Liver (tissue), 3 donors: ENCODE results near the gene KRTAP3-2.
"Not testable (repeated sequence)": the region's sequence is repeated elsewhere in the genome, so short reads cannot be mapped to it uniquely, and the experiment has no call there.

Source experiments
- EGR1 ChIP-seq, 2 donors: IDR thresholded peaks; 2 replicates each; pipeline ENCODE4 v1.6.1; 2016 to 2018; ENCODE audit warnings: antibody characterized with exemption in 2 of 2, low read depth in 2 of 2
- FOXA1 ChIP-seq: IDR thresholded peaks from 2 replicates; pipeline ENCODE4 v1.6.1; 2016; ENCODE audit warnings: antibody characterized with exemption
- JUND ChIP-seq, 2 donors: IDR thresholded peaks; 2 replicates each; pipeline ENCODE4 v1.6.1; 2016; ENCODE audit warnings: antibody characterized with exemption in 2 of 2
- NR2F2 ChIP-seq: IDR thresholded peaks from 2 replicates; pipeline ENCODE4 v1.6.1; 2016; ENCODE audit warnings: antibody characterized with exemption
- TF ChIP-seq, protein P1 (sequence below): fragments of 150-350 bp; IDR thresholded peaks from 2 replicates; pipeline ENCODE4 v1.5.1; 2017; ENCODE audit warnings: improper control_type of control experiment, low read depth, low read length; ENCODE audit not compliant: missing input control
- TF ChIP-seq, protein P2 (sequence below): IDR thresholded peaks from 2 replicates; pipeline ENCODE4 v1.6.1; 2016; ENCODE audit warnings: antibody characterized with exemption
- TF ChIP-seq, protein P3 (sequence below): IDR thresholded peaks from 2 replicates; pipeline ENCODE4 v1.6.1; 2016; ENCODE audit warnings: antibody characterized with exemption
- TF ChIP-seq, protein P4 (sequence below): IDR thresholded peaks from 2 replicates; pipeline ENCODE4 v1.6.1; 2016; ENCODE audit warnings: antibody characterized with exemption, mild to moderate bottlenecking
- donor health status: healthy.
- donor health status: healthy.

DNA sequence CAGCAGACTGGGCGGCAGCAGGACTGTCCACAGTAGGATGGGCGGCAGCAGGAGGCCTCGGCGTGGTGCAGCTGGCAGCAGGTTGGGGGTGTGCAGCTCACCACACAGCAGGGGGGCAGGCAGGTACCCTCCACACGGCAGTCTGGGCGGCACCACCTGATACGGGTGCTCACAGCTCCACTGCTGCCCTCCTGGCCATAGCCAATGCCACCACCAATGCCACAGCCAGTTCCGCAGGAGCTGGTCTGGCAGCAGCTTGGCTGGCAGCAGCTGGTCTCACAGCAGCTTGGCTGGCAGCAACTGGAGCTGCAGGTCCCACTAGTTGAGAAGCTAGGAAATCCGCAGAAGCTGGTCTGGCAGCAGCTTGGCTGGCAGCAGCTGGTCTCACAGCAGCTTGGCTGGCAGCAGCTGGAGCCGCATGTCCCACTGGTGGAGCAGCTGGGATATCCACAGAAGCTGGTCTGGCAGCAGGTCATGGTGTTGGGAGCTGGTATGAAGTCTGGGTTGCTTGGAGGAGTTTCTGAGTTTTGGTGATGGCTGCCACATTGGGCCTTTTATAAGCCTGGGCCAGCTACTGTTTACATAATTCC lies 34.7 kb upstream of the KRTAP3-2 start, which contains the start of gene KRTAP1-3:
- TF ChIP-seq, protein P1, sequence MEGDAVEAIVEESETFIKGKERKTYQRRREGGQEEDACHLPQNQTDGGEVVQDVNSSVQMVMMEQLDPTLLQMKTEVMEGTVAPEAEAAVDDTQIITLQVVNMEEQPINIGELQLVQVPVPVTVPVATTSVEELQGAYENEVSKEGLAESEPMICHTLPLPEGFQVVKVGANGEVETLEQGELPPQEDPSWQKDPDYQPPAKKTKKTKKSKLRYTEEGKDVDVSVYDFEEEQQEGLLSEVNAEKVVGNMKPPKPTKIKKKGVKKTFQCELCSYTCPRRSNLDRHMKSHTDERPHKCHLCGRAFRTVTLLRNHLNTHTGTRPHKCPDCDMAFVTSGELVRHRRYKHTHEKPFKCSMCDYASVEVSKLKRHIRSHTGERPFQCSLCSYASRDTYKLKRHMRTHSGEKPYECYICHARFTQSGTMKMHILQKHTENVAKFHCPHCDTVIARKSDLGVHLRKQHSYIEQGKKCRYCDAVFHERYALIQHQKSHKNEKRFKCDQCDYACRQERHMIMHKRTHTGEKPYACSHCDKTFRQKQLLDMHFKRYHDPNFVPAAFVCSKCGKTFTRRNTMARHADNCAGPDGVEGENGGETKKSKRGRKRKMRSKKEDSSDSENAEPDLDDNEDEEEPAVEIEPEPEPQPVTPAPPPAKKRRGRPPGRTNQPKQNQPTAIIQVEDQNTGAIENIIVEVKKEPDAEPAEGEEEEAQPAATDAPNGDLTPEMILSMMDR: not testable (repeated sequence)
- TF ChIP-seq, protein P2, sequence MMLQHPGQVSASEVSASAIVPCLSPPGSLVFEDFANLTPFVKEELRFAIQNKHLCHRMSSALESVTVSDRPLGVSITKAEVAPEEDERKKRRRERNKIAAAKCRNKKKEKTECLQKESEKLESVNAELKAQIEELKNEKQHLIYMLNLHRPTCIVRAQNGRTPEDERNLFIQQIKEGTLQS: not testable (repeated sequence)
- TF ChIP-seq FOXA1; EGR1 (IDR thresholded peaks at IDR 0.05; ENCODE audit: low read depth in 2 of 2); NR2F2; JUND (IDR thresholded peaks at IDR 0.05): not testable (repeated sequence)
- TF ChIP-seq, protein P3, sequence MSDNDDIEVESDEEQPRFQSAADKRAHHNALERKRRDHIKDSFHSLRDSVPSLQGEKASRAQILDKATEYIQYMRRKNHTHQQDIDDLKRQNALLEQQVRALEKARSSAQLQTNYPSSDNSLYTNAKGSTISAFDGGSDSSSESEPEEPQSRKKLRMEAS: not testable (repeated sequence)
- TF ChIP-seq, protein P4, sequence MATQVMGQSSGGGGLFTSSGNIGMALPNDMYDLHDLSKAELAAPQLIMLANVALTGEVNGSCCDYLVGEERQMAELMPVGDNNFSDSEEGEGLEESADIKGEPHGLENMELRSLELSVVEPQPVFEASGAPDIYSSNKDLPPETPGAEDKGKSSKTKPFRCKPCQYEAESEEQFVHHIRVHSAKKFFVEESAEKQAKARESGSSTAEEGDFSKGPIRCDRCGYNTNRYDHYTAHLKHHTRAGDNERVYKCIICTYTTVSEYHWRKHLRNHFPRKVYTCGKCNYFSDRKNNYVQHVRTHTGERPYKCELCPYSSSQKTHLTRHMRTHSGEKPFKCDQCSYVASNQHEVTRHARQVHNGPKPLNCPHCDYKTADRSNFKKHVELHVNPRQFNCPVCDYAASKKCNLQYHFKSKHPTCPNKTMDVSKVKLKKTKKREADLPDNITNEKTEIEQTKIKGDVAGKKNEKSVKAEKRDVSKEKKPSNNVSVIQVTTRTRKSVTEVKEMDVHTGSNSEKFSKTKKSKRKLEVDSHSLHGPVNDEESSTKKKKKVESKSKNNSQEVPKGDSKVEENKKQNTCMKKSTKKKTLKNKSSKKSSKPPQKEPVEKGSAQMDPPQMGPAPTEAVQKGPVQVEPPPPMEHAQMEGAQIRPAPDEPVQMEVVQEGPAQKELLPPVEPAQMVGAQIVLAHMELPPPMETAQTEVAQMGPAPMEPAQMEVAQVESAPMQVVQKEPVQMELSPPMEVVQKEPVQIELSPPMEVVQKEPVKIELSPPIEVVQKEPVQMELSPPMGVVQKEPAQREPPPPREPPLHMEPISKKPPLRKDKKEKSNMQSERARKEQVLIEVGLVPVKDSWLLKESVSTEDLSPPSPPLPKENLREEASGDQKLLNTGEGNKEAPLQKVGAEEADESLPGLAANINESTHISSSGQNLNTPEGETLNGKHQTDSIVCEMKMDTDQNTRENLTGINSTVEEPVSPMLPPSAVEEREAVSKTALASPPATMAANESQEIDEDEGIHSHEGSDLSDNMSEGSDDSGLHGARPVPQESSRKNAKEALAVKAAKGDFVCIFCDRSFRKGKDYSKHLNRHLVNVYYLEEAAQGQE: not testable (repeated sequence)
